SK-N-SH (cell line): ENCODE data around the gene IFNA5. TPM values are rescaled to one million over a fixed set of nuclear protein-coding genes. Genes with fewer than 3 reads are reported as not detected.

Experiments
- CTCF ChIA-PET: fragments of 300-600, 350-600 bp; formaldehyde crosslinking; extraction: SDS; loops from one replicate; lab custom pipeline; 2021; lab: Yijun Ruan, JAX
- POLR2A ChIA-PET: fragments of 350-600 bp; sonication (Branson Sonifier 250); formaldehyde crosslinking; extraction: SDS; loops from one replicate; lab custom pipeline; 2020; ENCODE audit warnings: antibody characterized with exemption, inconsistent platforms; lab: Yijun Ruan, JAX
- DNase-seq: peaks from one replicate; pipeline ENCODE4 v3.0.0; 2012
- H2AFZ ChIP-seq: fragments of 200-600 bp; sonication (generic); 2 replicates; pipeline ENCODE4 v1.8.1; 2016; ENCODE audit warnings: antibody characterized with exemption, mild to moderate bottlenecking, low read depth
- H3F3A ChIP-seq: fragments of 200-600 bp; sonication (generic); replicated peaks from 2 replicates; pipeline ENCODE3; 2016; ENCODE audit warnings: antibody characterized with exemption, mild to moderate bottlenecking; ENCODE audit not compliant: insufficient read depth
- H3K27ac ChIP-seq, 2 experiments: fragments of 200-500 bp in 1 of 2; fragments of 200-600 bp in 1 of 2; sonication (Bioruptor generic) in 1 of 2; sonication (generic), shearing (Covaris generic) in 1 of 2; 2 replicates each; pipeline versions ENCODE4 v1.5.1 to v1.6.1; 2014 to 2016; ENCODE audit warnings: low read depth in 2 of 2, inconsistent platforms in 1 of 2, low read length in 1 of 2, mild to moderate bottlenecking in 1 of 2, mixed read lengths in 1 of 2
- H3K27me3 ChIP-seq: fragments of 200-600 bp; sonication (generic), shearing (Covaris generic); 2 replicates; pipeline ENCODE4 v1.6.1; 2016; ENCODE audit warnings: mixed run types; ENCODE audit not compliant: insufficient read depth
- H3K36me3 ChIP-seq, 2 experiments: fragments of 200-500 bp in 1 of 2; fragments of 200-600 bp in 1 of 2; sonication (Bioruptor generic) in 1 of 2; sonication (generic) in 1 of 2; replicated peaks in 1 of 2; 2 replicates each; pipeline versions ENCODE3 to v1.5.1; 2014 to 2016; ENCODE audit warnings: low read length in 1 of 2, mild to moderate bottlenecking in 1 of 2; ENCODE audit not compliant: insufficient read depth in 2 of 2, control insufficient read depth in 1 of 2
- H3K4me1 ChIP-seq, 2 experiments: fragments of 200-500 bp in 1 of 2; fragments of 200-600 bp in 1 of 2; sonication (Bioruptor generic) in 1 of 2; sonication (generic), shearing (Covaris generic) in 1 of 2; 2 replicates each; pipeline versions ENCODE4 v1.5.1 to v1.6.1; 2014 to 2016; ENCODE audit warnings: low read depth in 1 of 2, low read length in 1 of 2, mixed run types in 1 of 2; ENCODE audit not compliant: insufficient read depth in 2 of 2, control insufficient read depth in 1 of 2
- H3K4me2 ChIP-seq: fragments of 200-600 bp; sonication (generic), shearing (Covaris generic); 2 replicates; pipeline ENCODE4 v1.6.1; 2017; ENCODE audit warnings: mixed run types
- H3K4me3 ChIP-seq, 2 experiments: fragments of 200-500 bp in 1 of 2; fragments of 200-600 bp in 1 of 2; sonication (Bioruptor generic) in 1 of 2; sonication (generic), shearing (Covaris generic) in 1 of 2; 2 replicates each; pipeline versions ENCODE4 v1.5.1 to v1.8.1; 2014 to 2016; ENCODE audit warnings: low read depth in 2 of 2, inconsistent platforms in 1 of 2, low read length in 1 of 2, mild to moderate bottlenecking in 1 of 2, mixed read lengths in 1 of 2, moderate library complexity in 1 of 2
- H3K79me2 ChIP-seq: fragments of 200-600 bp; sonication (generic); 2 replicates; pipeline ENCODE4 v1.8.1; 2017; ENCODE audit warnings: mild to moderate bottlenecking; ENCODE audit not compliant: insufficient read depth
- H3K9ac ChIP-seq: fragments of 200-600 bp; sonication (generic); 2 replicates; pipeline ENCODE4 v1.6.1; 2017; ENCODE audit warnings: mixed run types
- H3K9me2 ChIP-seq: fragments of 200-600 bp; sonication (generic); 2 replicates; pipeline ENCODE4 v1.6.1; 2017; ENCODE audit warnings: mixed run types
- H3K9me3 ChIP-seq: fragments of 200-600 bp; sonication (generic); 2 replicates; pipeline ENCODE4 v1.6.1; 2017; ENCODE audit warnings: mixed run types, mild to moderate bottlenecking, moderate library complexity
- H4K20me1 ChIP-seq: fragments of 200-600 bp; sonication (generic); 2 replicates; pipeline ENCODE4 v1.6.1; 2017; ENCODE audit warnings: mild to moderate bottlenecking, mixed run types; ENCODE audit not compliant: insufficient read depth
- CTCF ChIP-seq: fragments of 200-600 bp; sonication (generic); IDR thresholded peaks from 2 replicates; pipeline ENCODE4 v1.6.1; 2017; ENCODE audit warnings: antibody characterized with exemption, mild to moderate bottlenecking, moderate library complexity
- FOXM1 ChIP-seq: IDR thresholded peaks from 2 replicates; pipeline ENCODE4 v1.4.0; 2012; ENCODE audit warnings: low read depth, mild to moderate bottlenecking
- GABPA ChIP-seq: IDR thresholded peaks from 2 replicates; pipeline ENCODE4 v1.4.0; 2012; ENCODE audit warnings: low read depth, mild to moderate bottlenecking
- MEF2A ChIP-seq: IDR thresholded peaks from 2 replicates; pipeline ENCODE4 v1.4.0; 2012; ENCODE audit warnings: low read depth, borderline replicate concordance
- MXI1 ChIP-seq: IDR thresholded peaks from 2 replicates; pipeline ENCODE4 v1.6.1; 2012; ENCODE audit warnings: mild to moderate bottlenecking, low read depth, low read length, improper control_type of control experiment
- PBX3 ChIP-seq: IDR thresholded peaks from 2 replicates; pipeline ENCODE4; 2012
- RAD21 ChIP-seq: IDR thresholded peaks from 2 replicates; pipeline ENCODE4 v1.6.1; 2012; ENCODE audit warnings: mild to moderate bottlenecking, low read length
- REST ChIP-seq: IDR thresholded peaks from 2 replicates; pipeline ENCODE4 v1.6.1; 2012; ENCODE audit warnings: mild to moderate bottlenecking, low read depth, low read length, moderate library complexity
- RFX5 ChIP-seq: IDR thresholded peaks from 2 replicates; pipeline ENCODE4 v1.6.1; 2012; ENCODE audit warnings: mild to moderate bottlenecking, improper control_type of control experiment, low read length
- SMC3 ChIP-seq: IDR thresholded peaks from 2 replicates; pipeline ENCODE4 v1.6.1; 2012; ENCODE audit warnings: low read depth, low read length, improper control_type of control experiment
- TAF1 ChIP-seq: IDR thresholded peaks from 2 replicates; pipeline ENCODE4 v1.6.1; 2012; ENCODE audit warnings: low read depth, mild to moderate bottlenecking, low read length, moderate library complexity, borderline replicate concordance
- TCF12 ChIP-seq: IDR thresholded peaks from 2 replicates; pipeline ENCODE4 v1.4.0; 2012
- ZBTB33 ChIP-seq: IDR thresholded peaks from 2 replicates; pipeline ENCODE4 v1.4.0; 2012; ENCODE audit warnings: low read depth, borderline replicate concordance
- WGBS: methylation state at CpG from one replicate; pipeline ENCODE4 v1.1.6; 2017; ENCODE audit warnings: low lambda C conversion rate; 5-methylcytosine and 5-hydroxymethylcytosine counted together
- polyA plus RNA-seq, 3 experiments: library from polyadenylated mRNA; depleted of rRNA; stranded (reverse); fragments of >200 nt; gene quantifications; 2 replicates each; pipeline ENCODE4 v1.2.3, GENCODE V29; 2012

The IFNA5 gene
- polyA plus RNA-seq, 1 of the 3 experiments (the other 2 are of a cell fraction), result not detected

DNA sequence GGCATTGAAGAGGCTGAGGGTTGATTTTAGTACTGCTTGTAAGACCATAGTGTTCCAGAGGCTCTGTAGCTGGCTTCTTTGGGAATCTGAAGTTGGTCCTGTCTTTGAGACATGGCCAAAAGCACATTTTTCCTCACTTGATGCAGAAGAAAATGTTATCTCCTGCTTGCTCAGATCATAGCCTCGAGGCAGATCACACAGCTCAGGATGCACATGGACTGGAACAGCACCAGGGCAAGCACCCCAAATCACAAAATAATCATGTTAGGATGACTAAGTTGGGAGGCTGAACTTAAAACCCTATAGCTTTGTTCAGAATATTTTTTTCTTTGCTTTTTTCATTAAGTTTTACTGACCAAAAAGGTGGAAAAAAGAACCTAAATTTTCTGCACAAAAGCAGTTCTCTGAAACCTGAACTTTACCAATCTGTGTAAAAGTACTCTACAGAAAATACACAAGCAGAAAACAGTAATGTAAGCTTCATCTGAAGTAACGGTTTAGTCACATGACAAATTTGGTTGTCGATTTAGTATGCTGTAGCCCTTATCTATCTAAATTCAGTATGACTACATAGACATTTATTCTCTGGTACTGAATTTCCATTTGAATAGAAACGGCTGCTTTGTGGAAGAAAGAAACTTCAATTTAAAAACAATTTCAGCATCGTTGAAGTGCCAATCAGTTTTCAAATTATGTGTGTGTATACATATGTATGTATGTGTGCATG is 26.7 kb upstream of the IFNA5 start:
- Histone ChIP-seq H3K9me2 (no peaks in the 10 kb centered on the region), H3K4me3 (no peak overlapping the region; a peak in 1 of 4 replicates), H3K27ac (peak overlapping the region in 1 of 2 experiments; percentile 39; a peak in 2 of 4 replicates), H4K20me1 (peaks cover 71% of the 10 kb centered on the region), H3K4me2 (peak overlapping the region; percentile 82), H3F3A (peaks cover 4% of the 10 kb centered on the region), H3K9ac (no peak overlapping the region), H2AFZ (no peak overlapping the region), H3K79me2 (peaks cover 84% of the 10 kb centered on the region), H3K27me3 (no peaks in the 10 kb centered on the region)
- POLR2A ChIA-PET, result no interaction called here
- CTCF ChIA-PET, result interaction anchor here (0.7 to 8.2 kb wide), 4 partner anchors 9 to 133 kb away, joined by 3 to 143 read pairs (median 3); no protein-coding TSS in a partner anchor
- DNase-seq, result peak; percentile 14
- WGBS, result 33% methylated on average over 5 of the region's 5 CpGs
- TF ChIP-seq FOXM1 (no peak), TAF1 (no peak), GABPA (no peak), SMC3 (no peak), PBX3 (no peak), MXI1 (no peak), RFX5 (no peak)
- TF ChIP-seq, all 33 proteins: peak for 0
- H3K36me3 ChIP-seq, result peaks cover 19 to 39% of the 10 kb centered on the region in 2 experiments
- H3K4me1 ChIP-seq, result peaks cover 12 to 28% of the 10 kb centered on the region in 2 experiments; a peak in 3 of 4 replicates
- H3K9me3 ChIP-seq, result no peaks in the 10 kb centered on the region

DNA sequence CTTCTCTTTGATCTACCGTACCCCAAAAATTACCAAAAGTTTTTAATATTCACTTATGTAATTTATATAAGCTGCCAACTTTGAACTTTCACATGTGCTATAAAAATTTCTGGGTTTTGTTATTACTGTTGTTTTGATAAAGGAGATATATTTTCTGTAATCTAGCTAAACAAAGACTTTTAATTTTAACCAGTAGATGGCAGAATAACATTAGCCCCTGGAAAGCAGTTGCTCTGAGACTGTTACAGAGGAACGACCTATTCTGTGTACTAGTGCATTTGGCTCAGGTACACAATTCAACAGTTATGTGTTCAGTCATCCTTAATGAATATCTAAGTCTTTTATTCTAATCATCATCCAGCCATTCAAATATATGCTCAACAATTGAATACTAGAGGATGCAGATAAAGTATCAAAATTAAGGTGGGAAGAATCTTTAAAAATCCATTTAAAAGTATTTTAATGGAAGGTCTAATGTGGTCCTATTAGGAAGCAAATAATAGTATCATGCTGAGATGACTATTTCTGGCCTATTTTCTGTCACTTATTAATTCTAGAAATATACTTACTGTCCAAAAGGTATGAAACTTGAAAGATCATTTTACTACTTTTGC is 21.5 kb upstream of the IFNA5 start:
- peaks cover 78% of the 10 kb centered on the region for H4K20me1 ChIP-seq
- peaks cover 20% of the 10 kb centered on the region for H3F3A ChIP-seq
- no peak overlapping the region for H3K4me3 ChIP-seq
- no peak overlapping the region for H3K4me2 ChIP-seq
- no peaks in the 10 kb centered on the region for H3K9me2 ChIP-seq
- DNase-seq, result peak; percentile 45
- 47% methylated on average over 2 of the region's 2 CpGs for WGBS
- ChIA-PET CTCF (interaction anchor here (0.6 to 13.7 kb wide), 24 partner anchors 8 to 462 kb away, joined by 3 to 239 read pairs (median 4); partner anchors contain the start of genes IFNA2 and KLHL9), POLR2A (no interaction called here)
- peaks cover 6 to 8% of the 10 kb centered on the region in 2 experiments; a peak in 3 of 4 replicates for H3K4me1 ChIP-seq
- H3K36me3 ChIP-seq, result peaks cover 45 to 52% of the 10 kb centered on the region in 2 experiments
- H2AFZ ChIP-seq, result no peak overlapping the region
- 0 out of 4 replicates have a peak overlapping the region, but pooled peaks of 1 of the 2 experiments have one; percentile 2 for H3K27ac ChIP-seq
- no peaks in the 10 kb centered on the region for H3K27me3 ChIP-seq
- no peak overlapping the region for H3K9ac ChIP-seq
- peak; percentile 84 for TF ChIP-seq RAD21
- TF ChIP-seq ZBTB33, result no peak
- no peak for TF ChIP-seq FOXM1
- TF ChIP-seq TAF1, result no peak
- no peak for TF ChIP-seq TCF12
- peak; percentile 80 for TF ChIP-seq CTCF
- no peak for TF ChIP-seq REST
- TF ChIP-seq SMC3, result peak; percentile 44
- no peak for TF ChIP-seq MEF2A
- no peak for TF ChIP-seq PBX3
- H3K79me2 ChIP-seq, result peaks cover 73% of the 10 kb centered on the region
- H3K9me3 ChIP-seq, result no peaks in the 10 kb centered on the region
